HUES48 (cell line): ENCODE data around the gene SMYD4.

Experiments
- H3K27ac ChIP-seq: one replicate; pipeline ENCODE4 v1.7.0; 2013; ENCODE audit warnings: low read depth, low read length, inconsistent platforms
- H3K27me3 ChIP-seq: 2 replicates; pipeline ENCODE4 v1.6.1; 2013; ENCODE audit warnings: mild to moderate bottlenecking, low read length; ENCODE audit not compliant: control insufficient read depth, insufficient read depth
- H3K36me3 ChIP-seq: 2 replicates; pipeline ENCODE4 v1.6.1; 2013; ENCODE audit warnings: low read length; ENCODE audit not compliant: control insufficient read depth, insufficient read depth
- H3K4me1 ChIP-seq: 2 replicates; pipeline ENCODE4 v1.6.1; 2013; ENCODE audit warnings: mild to moderate bottlenecking, low read length; ENCODE audit not compliant: control insufficient read depth, insufficient read depth
- H3K4me3 ChIP-seq: 2 replicates; pipeline ENCODE4 v1.5.1; 2013; ENCODE audit warnings: mild to moderate bottlenecking, low read depth, low read length
- H3K9ac ChIP-seq: 2 replicates; pipeline ENCODE4 v1.6.1; 2013; ENCODE audit warnings: mild to moderate bottlenecking, low read depth, low read length, moderate library complexity
- H3K9me3 ChIP-seq: 2 replicates; pipeline ENCODE4 v1.6.1; 2013; ENCODE audit warnings: low read length; ENCODE audit not compliant: control insufficient read depth, insufficient read depth

Gene SMYD4

DNA sequence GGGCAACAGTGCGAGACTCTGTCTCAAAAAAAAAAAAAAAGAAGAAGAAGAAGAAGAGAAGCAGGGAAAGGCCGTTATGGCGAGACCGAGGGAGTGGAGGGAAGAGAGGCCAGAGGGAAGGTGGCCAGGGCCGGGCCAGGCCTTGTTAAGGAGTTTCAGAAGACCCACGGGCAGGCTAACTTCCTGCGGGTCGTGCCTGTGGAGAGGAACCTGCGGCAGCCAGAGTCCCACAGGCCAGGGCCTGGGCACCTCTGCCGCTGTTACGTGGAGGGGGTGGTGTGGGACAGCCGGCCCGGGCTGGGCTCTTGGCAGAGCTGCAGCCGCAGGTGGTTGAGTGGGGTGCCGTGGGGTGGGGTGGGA is 99.8 kb downstream of the SMYD4 start:
- 0 out of 2 replicates have a peak, but pooled peaks cover 3% of the 10 kb centered on the region for H3K4me1 ChIP-seq
- no peaks in the 10 kb centered on the region for H3K36me3 ChIP-seq
- H3K27me3 ChIP-seq, result no peaks in the 10 kb centered on the region
- no peak overlapping the region for H3K9ac ChIP-seq
- H3K27ac ChIP-seq, result no peak overlapping the region
- no peak overlapping the region for H3K4me3 ChIP-seq
- H3K9me3 ChIP-seq, result no peaks in the 10 kb centered on the region
